ENCODE measurements around the gene RHOD. TPM values are rescaled to one million over a fixed set of nuclear protein-coding genes. Genes with fewer than 3 reads are reported as not detected.
A peak's percentile ranks its signal among the peaks of the same experiment; 100 is the strongest.

RHOD gene
- total RNA-seq, 4 donors from 2014 or later: 18.9 to 87.0 (median 24.4) TPM

DNA sequence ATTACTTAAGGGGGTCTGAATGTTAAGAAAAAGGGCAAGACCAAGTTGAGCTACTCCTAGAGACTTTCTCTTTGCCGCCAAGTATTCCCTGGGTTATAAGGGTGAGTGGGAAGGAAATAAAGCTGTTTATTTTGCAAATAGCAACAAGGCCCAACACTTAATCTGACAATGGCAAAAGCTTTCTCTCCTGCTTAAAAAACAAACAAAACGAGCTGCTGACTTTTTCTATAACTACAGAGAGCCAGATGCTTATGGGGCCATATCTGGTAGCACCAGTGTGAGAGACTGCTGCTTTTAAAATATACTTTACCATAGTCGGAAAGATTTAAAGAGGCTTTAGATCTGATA, 60.1 kb downstream of the RHOD start:
- H3K27me3 ChIP-seq: no peaks in the 10 kb centered on the region
- intact Hi-C loops (cut with DNase I; ENCODE audit: low total_unique reads): loop anchor here (10.0 kb wide), 1 partner anchor 468 kb away; the partner anchor contains the start of gene GSTP1
- H3K4me1 ChIP-seq: peaks cover 12 to 16% of the 10 kb centered on the region in 2 donors
- in situ Hi-C loops (cut with MboI; ENCODE audit: low sequenced_read_pairs in 4 of 4): no loop called here
- H3K4me3 ChIP-seq: no peak overlapping the region
- H3K36me3 ChIP-seq: no peaks in the 10 kb centered on the region
- DNase-seq (no peak), ATAC-seq (no peak)
- H3K9me3 ChIP-seq: no peaks in the 10 kb centered on the region
- peak overlapping the region in 1 of 4 donors; percentile 89 for H3K27ac ChIP-seq
- no peak for TF ChIP-seq POLR2A (IDR thresholded peaks at IDR 0.05)
- TF ChIP-seq, protein P1, sequence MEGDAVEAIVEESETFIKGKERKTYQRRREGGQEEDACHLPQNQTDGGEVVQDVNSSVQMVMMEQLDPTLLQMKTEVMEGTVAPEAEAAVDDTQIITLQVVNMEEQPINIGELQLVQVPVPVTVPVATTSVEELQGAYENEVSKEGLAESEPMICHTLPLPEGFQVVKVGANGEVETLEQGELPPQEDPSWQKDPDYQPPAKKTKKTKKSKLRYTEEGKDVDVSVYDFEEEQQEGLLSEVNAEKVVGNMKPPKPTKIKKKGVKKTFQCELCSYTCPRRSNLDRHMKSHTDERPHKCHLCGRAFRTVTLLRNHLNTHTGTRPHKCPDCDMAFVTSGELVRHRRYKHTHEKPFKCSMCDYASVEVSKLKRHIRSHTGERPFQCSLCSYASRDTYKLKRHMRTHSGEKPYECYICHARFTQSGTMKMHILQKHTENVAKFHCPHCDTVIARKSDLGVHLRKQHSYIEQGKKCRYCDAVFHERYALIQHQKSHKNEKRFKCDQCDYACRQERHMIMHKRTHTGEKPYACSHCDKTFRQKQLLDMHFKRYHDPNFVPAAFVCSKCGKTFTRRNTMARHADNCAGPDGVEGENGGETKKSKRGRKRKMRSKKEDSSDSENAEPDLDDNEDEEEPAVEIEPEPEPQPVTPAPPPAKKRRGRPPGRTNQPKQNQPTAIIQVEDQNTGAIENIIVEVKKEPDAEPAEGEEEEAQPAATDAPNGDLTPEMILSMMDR (IDR thresholded peaks at IDR 0.05 in 4 of 5, conservative IDR thresholded peaks at IDR 0.05 in 1 of 5): no peak

DNA sequence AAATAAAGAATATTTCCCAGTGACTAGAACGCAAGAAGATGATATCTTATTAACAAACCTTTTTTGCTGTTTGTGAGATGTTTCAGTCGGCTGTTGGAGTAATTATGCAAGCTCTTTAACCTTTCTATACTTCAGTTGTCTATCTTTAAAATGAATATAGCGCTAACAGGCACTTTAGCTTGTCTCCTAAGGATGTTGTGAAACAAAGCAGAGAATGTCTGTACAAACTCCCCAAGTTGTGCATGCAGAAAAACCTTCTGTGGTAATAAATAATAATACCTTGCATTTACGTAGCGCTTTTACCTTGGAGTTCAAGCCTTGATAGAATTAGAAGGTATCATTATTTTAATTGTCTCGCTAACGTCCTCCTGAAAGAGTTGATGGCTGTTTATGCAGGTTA, 60.5 kb downstream of the RHOD start:
- intact Hi-C loops (cut with DNase I; ENCODE audit: low total_unique reads): loop anchor here (10.0 kb wide), 1 partner anchor 468 kb away; the partner anchor contains the start of gene GSTP1
- in situ Hi-C loops (cut with MboI; ENCODE audit: low sequenced_read_pairs in 4 of 4): no loop called here
- Histone ChIP-seq H3K4me1 (peaks cover 12 to 19% of the 10 kb centered on the region in 2 donors), H3K27me3 (no peaks in the 10 kb centered on the region), H3K36me3 (no peaks in the 10 kb centered on the region), H3K9me3 (no peaks in the 10 kb centered on the region), H3K4me3 (peak overlapping the region in 3 of 4 donors; percentile 28 to 51 (median 43)), H3K27ac (peak overlapping the region; percentile 52 to 98 (median 83))
- ATAC-seq (no peak), DNase-seq (no peak)
- TF ChIP-seq POLR2A (IDR thresholded peaks at IDR 0.05): no peak

DNA sequence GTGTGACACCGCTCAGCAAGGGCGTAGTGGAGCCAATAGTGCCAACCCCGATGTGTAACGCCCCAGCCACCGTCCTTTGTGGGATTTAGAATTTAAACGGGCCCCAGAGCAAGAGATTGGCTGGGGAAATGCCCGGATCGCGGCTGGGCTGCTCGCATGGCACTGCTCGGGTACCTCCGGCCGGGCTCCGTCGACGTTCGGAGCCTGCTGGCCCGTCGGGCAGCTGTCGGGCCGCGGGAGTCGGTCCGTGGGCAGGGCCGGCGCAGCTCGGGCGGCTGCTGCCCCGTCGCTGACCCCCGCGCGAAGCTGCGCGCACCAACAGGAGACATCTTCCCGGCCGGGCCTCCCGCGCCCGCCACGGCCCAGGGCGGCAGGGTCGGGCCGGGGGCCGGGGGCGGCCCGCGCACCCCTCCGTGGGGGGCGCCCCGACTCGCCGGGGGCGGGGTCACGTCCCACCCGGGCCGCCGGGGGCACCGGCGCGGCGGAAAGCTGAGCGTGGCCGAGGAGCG, 61.1 kb downstream of the RHOD start:
- TF ChIP-seq, protein P1 (IDR thresholded peaks at IDR 0.05 in 4 of 5, conservative IDR thresholded peaks at IDR 0.05 in 1 of 5): no peak
- peak in 1 of 2 donors; percentile 16 for TF ChIP-seq POLR2A (IDR thresholded peaks at IDR 0.05)
- Histone ChIP-seq H3K4me3 (peak overlapping the region; percentile 28 to 70 (median 52)), H3K9me3 (no peaks in the 10 kb centered on the region), H3K27ac (peak overlapping the region; percentile 89 to 98 (median 96)), H3K27me3 (no peaks in the 10 kb centered on the region), H3K36me3 (no peaks in the 10 kb centered on the region), H3K4me1 (peaks cover 14 to 24% of the 10 kb centered on the region in 2 donors)
- peak; percentile 4 to 6 for ATAC-seq
- intact Hi-C loops (cut with DNase I; ENCODE audit: low total_unique reads): loop anchor here (2.0 to 10.0 kb wide), 2 partner anchors 63 to 467 kb away; partner anchors contain the start of gene GSTP1
- in situ Hi-C loops (cut with MboI; ENCODE audit: low sequenced_read_pairs in 4 of 4): no loop called here
- peak in 1 of 2 donors; percentile 23 for DNase-seq

DNA sequence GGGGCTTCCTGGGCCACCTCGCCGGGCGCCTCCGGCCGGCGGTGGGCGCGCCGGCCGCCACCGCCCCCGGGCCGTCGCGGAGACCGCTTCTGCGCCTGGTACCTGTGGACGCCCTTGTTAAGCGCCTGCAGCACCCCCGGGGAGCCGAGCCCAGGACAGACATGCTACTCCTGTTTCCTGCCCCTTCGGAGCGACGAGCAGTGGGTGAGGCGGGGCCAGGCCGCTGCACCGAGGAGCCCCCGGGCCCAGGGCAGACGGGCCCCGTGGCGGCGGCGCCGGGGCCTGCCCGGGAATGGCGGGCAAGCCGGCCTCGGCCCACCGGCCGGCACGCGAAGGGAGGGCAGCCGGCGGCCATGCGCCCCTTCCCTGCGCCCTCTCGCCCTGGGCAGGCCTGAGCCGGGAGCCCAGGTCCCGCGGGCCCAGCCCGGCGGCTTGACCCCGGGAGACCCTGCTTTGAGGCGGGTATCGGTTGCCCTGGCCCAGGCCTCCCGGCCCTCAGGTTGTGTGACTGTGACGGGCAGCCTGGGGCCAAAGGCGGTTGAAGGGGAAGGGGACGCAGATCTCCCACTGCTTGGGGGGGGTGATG, 61.6 kb downstream of the RHOD start:
- TF ChIP-seq, protein P1 (IDR thresholded peaks at IDR 0.05 in 4 of 5, conservative IDR thresholded peaks at IDR 0.05 in 1 of 5): no peak
- peak in 1 of 2 donors; percentile 36 for TF ChIP-seq POLR2A (IDR thresholded peaks at IDR 0.05)

More for the DNA sequence above, 61.6 kb downstream of the RHOD start:
- ATAC-seq (peak; percentile 28 to 36), DNase-seq (peak; percentile 8 to 38)
- H3K36me3 ChIP-seq: no peaks in the 10 kb centered on the region
- in situ Hi-C loops (cut with MboI; ENCODE audit: low sequenced_read_pairs in 4 of 4) (no loop called here), intact Hi-C loops (cut with DNase I; ENCODE audit: low total_unique reads) (loop anchor here (2.0 to 10.0 kb wide), 2 partner anchors 63 to 467 kb away; partner anchors contain the start of gene GSTP1)
- H3K27me3 ChIP-seq: no peaks in the 10 kb centered on the region
- H3K4me1 ChIP-seq: peaks cover 20 to 28% of the 10 kb centered on the region in 2 donors
- H3K9me3 ChIP-seq: no peaks in the 10 kb centered on the region
- H3K4me3 ChIP-seq: peak overlapping the region; percentile 58 to 74 (median 65)
- H3K27ac ChIP-seq: peak overlapping the region; percentile 89 to 98 (median 96)
